Uterus (tissue), 2 donors: Measurements from ENCODE around the gene ANAPC15.

ENCODE experiments used
- CTCF ChIP-seq, 4 experiments: fragments of 200-600 bp in 2 of 4; fragments of 450-650 bp in 2 of 4; sonication (generic) in 2 of 4; IDR thresholded peaks; one replicate each; pipeline ENCODE4 v1.5.1; 2016 to 2019; ENCODE audit warnings: antibody characterized with exemption in 4 of 4, mild to moderate bottlenecking in 2 of 4, moderate library complexity in 1 of 4
- POLR2A ChIP-seq, 2 donors: fragments of 450-650 bp; IDR thresholded peaks; one replicate each; pipeline ENCODE4 v1.6.1; 2016; ENCODE audit warnings: antibody characterized with exemption in 2 of 2, mild to moderate bottlenecking in 1 of 2, moderate library complexity in 1 of 2

DNA sequence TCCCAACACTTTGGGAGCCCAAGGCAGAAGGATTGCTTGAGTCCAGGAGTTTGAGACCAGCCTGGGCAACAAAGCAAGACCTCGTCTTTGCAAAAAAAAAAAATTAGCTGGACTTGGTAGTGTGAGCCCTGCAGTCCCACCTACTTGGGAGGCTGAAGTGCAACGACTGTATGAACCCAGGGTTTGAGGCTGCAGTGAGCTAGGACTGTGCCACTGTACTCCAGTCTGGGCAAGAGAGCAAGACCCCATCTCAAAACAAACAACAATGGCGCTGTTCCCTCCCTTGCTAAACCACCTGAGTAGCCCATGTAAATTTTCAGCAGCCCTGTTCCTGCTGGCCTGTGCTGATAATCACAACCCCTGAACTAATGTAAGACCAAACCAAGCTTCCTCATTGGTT is 12.5 kb downstream of the ANAPC15 start:
- TF ChIP-seq CTCF (IDR thresholded peaks at IDR 0.05) = no peak
- TF ChIP-seq POLR2A (IDR thresholded peaks at IDR 0.05) = no peak
